IMR-90 (cell line): ENCODE results near the gene WDCP. TPM values are rescaled to one million over a fixed set of nuclear protein-coding genes. Genes with fewer than 3 reads are reported as not detected.
"Not testable (repeated sequence)": the region's sequence is repeated elsewhere in the genome, so short reads cannot be mapped to it uniquely, and the experiment has no call there.

Source experiments
- ATAC-seq: fragments of 200-7000 bp; cut with Tn5 transposase; 2 replicates; pipeline ENCODE4 v1.9.1; 2020; ENCODE audit warnings: low read depth, mild to moderate bottlenecking, moderate library complexity
- BruUV-seq: library from RNA; stranded (reverse); fragments of 400-500 nt; replicated peaks from 2 replicates; lab custom pipeline; 2021; lab: Mats Ljungman, UMichigan
- CTCF ChIA-PET: fragments of 300-600 bp; formaldehyde crosslinking; extraction: SDS; loops from one replicate; lab custom pipeline; 2021; ENCODE audit warnings: antibody characterized with exemption; lab: Yijun Ruan, JAX
- POLR2A ChIA-PET: fragments of 300-600 bp; sonication (Branson Sonifier 250); formaldehyde crosslinking; loops from one replicate; lab custom pipeline; 2022; ENCODE audit warnings: antibody characterized with exemption; ENCODE audit not compliant: unreplicated experiment; lab: Charles Lee
- DNase-seq: peaks from one replicate; pipeline ENCODE4 v3.0.0; 2013
- H2AFZ ChIP-seq: replicated peaks from 2 replicates; pipeline ENCODE3; 2013; ENCODE audit warnings: low read length, mild to moderate bottlenecking; ENCODE audit not compliant: poor library complexity
- H2AK5ac ChIP-seq: 2 replicates; pipeline ENCODE4 v1.6.1; 2013; ENCODE audit warnings: low read depth, low read length, inconsistent platforms
- H2AK9ac ChIP-seq: replicated peaks from 2 replicates; pipeline ENCODE3; 2013; ENCODE audit warnings: mild to moderate bottlenecking, low read depth, low read length, moderate library complexity; ENCODE audit not compliant: poor library complexity
- H2BK120ac ChIP-seq: 2 replicates; pipeline ENCODE4 v1.6.1; 2013; ENCODE audit warnings: low read depth, low read length, inconsistent platforms
- H2BK15ac ChIP-seq: 3 replicates; pipeline ENCODE4 v1.6.1; 2013; ENCODE audit warnings: low read depth, low read length, inconsistent platforms
- H2BK20ac ChIP-seq: 2 replicates; pipeline ENCODE4 v1.6.1; 2013; ENCODE audit warnings: low read depth, mild to moderate bottlenecking, inconsistent platforms, low read length, moderate library complexity
- H2BK5ac ChIP-seq: 2 replicates; pipeline ENCODE4 v1.6.1; 2013; ENCODE audit warnings: mild to moderate bottlenecking, low read depth, low read length, inconsistent platforms; ENCODE audit not compliant: poor library complexity, severe bottlenecking
- H3K14ac ChIP-seq: replicated peaks from 2 replicates; pipeline ENCODE4 v1.6.1; 2013; ENCODE audit warnings: low read depth, low read length, inconsistent platforms
- H3K18ac ChIP-seq: 2 replicates; pipeline ENCODE4 v1.6.1; 2013; ENCODE audit warnings: low read depth, low read length, control low read depth
- H3K23ac ChIP-seq: 2 replicates; pipeline ENCODE4 v1.6.1; 2013; ENCODE audit warnings: low read depth, low read length, inconsistent platforms
- H3K27ac ChIP-seq: 2 replicates; pipeline ENCODE4 v1.5.1; 2013; ENCODE audit warnings: mild to moderate bottlenecking, control low read depth, low read length; ENCODE audit not compliant: insufficient read depth
- H3K27me3 ChIP-seq: 2 replicates; pipeline ENCODE4 v1.6.1; 2013; ENCODE audit warnings: low read length; ENCODE audit not compliant: control insufficient read depth, insufficient read depth
- H3K36me3 ChIP-seq: 2 replicates; pipeline ENCODE4 v1.6.1; 2013; ENCODE audit warnings: low read length, mixed read lengths; ENCODE audit not compliant: control insufficient read depth, insufficient read depth
- H3K4ac ChIP-seq: 2 replicates; pipeline ENCODE4 v1.6.1; 2013; ENCODE audit warnings: low read depth, low read length, inconsistent platforms
- H3K4me1 ChIP-seq: 2 replicates; pipeline ENCODE4 v1.6.1; 2013; ENCODE audit warnings: low read length, mixed read lengths; ENCODE audit not compliant: control insufficient read depth, insufficient read depth
- H3K4me2 ChIP-seq: 2 replicates; pipeline ENCODE4 v1.6.1; 2013; ENCODE audit warnings: low read depth, mild to moderate bottlenecking, control low read depth, low read length, moderate library complexity
- H3K4me3 ChIP-seq: 2 replicates; pipeline ENCODE4 v1.5.1; 2013; ENCODE audit warnings: low read depth, mild to moderate bottlenecking, control low read depth, low read length, moderate library complexity; ENCODE audit not compliant: insufficient read depth
- H3K56ac ChIP-seq: 2 replicates; pipeline ENCODE4 v1.6.1; 2013; ENCODE audit warnings: low read length, inconsistent platforms; ENCODE audit not compliant: insufficient read depth; ENCODE audit errors: extremely low read depth
- H3K79me1 ChIP-seq, 2 experiments: 2 replicates each; pipeline ENCODE4 v1.6.1; 2013; ENCODE audit warnings: low read length in 2 of 2, inconsistent platforms in 1 of 2, low read depth in 1 of 2
- H3K9ac ChIP-seq: 2 replicates; pipeline ENCODE4 v1.6.1; 2013; ENCODE audit warnings: low read depth, low read length, control low read depth
- H3K9me1 ChIP-seq: 2 replicates; pipeline ENCODE4 v1.6.1; 2013; ENCODE audit warnings: low read length, inconsistent platforms; ENCODE audit not compliant: insufficient read depth
- H3K9me3 ChIP-seq: 2 replicates; pipeline ENCODE4 v1.6.1; 2013; ENCODE audit warnings: low read length; ENCODE audit not compliant: control insufficient read depth, insufficient read depth
- H4K20me1 ChIP-seq: 2 replicates; pipeline ENCODE4 v1.6.1; 2013; ENCODE audit warnings: low read length, inconsistent platforms; ENCODE audit not compliant: insufficient read depth
- H4K5ac ChIP-seq: 2 replicates; pipeline ENCODE4 v1.6.1; 2013; ENCODE audit warnings: mild to moderate bottlenecking, low read depth, low read length, control low read depth
- H4K8ac ChIP-seq, 2 experiments: 2 replicates each; pipeline ENCODE4 v1.6.1; 2013; ENCODE audit warnings: low read depth in 2 of 2, low read length in 2 of 2, control low read depth in 1 of 2, inconsistent platforms in 1 of 2
- H4K91ac ChIP-seq: 2 replicates; pipeline ENCODE4 v1.6.1; 2013; ENCODE audit warnings: low read depth, low read length, inconsistent platforms; ENCODE audit not compliant: insufficient read depth
- WGBS, 2 experiments: methylation state at CpG; one replicate each; pipeline versions ENCODE4 v1.1.5 to v1.1.7; 2013; ENCODE audit warnings: missing lambda C conversion rate in 2 of 2; ENCODE audit not compliant: insufficient read length in 1 of 2; ENCODE audit errors: extremely low coverage in 2 of 2; 5-methylcytosine and 5-hydroxymethylcytosine counted together
- dilution Hi-C: fragments of 300-500 bp; cut with HindIII; formaldehyde crosslinking; loops from one replicate; pipeline ENCODE4 v1.14.3; 2018; ENCODE audit warnings: low sequenced_read_pairs; ENCODE audit not compliant: unreplicated experiment
- in situ Hi-C: fragments of 300-500 bp; cut with MboI; formaldehyde crosslinking; loops from 3 replicates; pipeline ENCODE4 v1.14.3; 2019; ENCODE audit warnings: low sequenced_read_pairs, inconsistent platforms, mixed read lengths
- intact Hi-C: fragments of 100-400 bp; cut with micrococcal nuclease; formaldehyde crosslinking; loops from 2 replicates; pipeline ENCODE4 v1.10.0; 2022
- polyA plus RNA-seq, 3 experiments: library from polyadenylated mRNA; depleted of rRNA; stranded (reverse); fragments of >200 nt; gene quantifications; 2 replicates each; pipeline ENCODE4 v1.2.3, GENCODE V29; 2012; ENCODE audit warnings: low replicate concordance in 1 of 3
- total RNA-seq: library from RNA; depleted of rRNA; stranded (reverse); fragments of >200 nt; gene quantifications from 2 replicates; pipeline ENCODE4 v1.2.3, GENCODE V29; 2012

Gene WDCP
- total and polyA plus RNA-seq, 2 of the 4 experiments (the other 2 are of a cell fraction) = 6.8 to 18.6 TPM

DNA sequence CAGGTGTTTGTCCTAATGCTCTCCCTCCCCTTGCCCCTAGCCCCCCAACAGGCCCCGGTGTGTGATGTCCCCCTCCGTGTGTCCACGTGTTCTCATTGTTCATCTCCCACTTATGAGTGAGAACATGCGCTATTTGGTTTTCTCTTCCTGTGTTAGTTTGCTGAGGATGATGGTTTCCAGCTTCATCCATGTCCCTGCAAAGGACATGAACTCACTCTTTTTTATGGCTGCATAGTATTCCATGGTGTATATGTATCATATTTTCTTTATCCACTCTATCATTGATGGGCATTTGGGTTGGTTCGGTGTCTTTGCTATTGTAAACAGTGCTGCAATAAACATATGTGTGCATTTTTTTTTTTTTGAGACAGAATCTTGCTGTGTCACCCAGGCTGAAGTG is 46.1 kb upstream of the WDCP start:
- H3K79me1 ChIP-seq, H4K5ac ChIP-seq, H3K4me3 ChIP-seq, H3K36me3 ChIP-seq, dilution Hi-C loops, DNase-seq, CTCF ChIA-PET, H3K9ac ChIP-seq, H3K23ac ChIP-seq, BruUV-seq, H2BK5ac ChIP-seq, H4K91ac ChIP-seq, H3K27ac ChIP-seq, H4K8ac ChIP-seq, H2BK120ac ChIP-seq, POLR2A ChIA-PET, H2AFZ ChIP-seq, H2BK15ac ChIP-seq, H3K9me1 ChIP-seq, H4K20me1 ChIP-seq, H3K4me1 ChIP-seq, H3K4ac ChIP-seq, H3K9me3 ChIP-seq, H2BK20ac ChIP-seq, H3K4me2 ChIP-seq, H3K18ac ChIP-seq, in situ Hi-C loops, H2AK9ac ChIP-seq, H2AK5ac ChIP-seq, ATAC-seq, H3K27me3 ChIP-seq, H3K14ac ChIP-seq, H3K56ac ChIP-seq, intact Hi-C loops: not testable (repeated sequence)
- no CpG with 5 or more reads among the region's 5 CpGs for WGBS, 2 experiments
